HepG2 (cell line): ENCODE results near the gene ABCG5. TPM values are rescaled to one million over a fixed set of nuclear protein-coding genes. Genes with fewer than 3 reads are reported as not detected.
A peak's percentile ranks its signal among the peaks of the same experiment; 100 is the strongest.

Source experiments
- ATAC-seq: fragments of 200-7000 bp; cut with Tn5 transposase; 3 replicates; pipeline ENCODE4 v1.9.1; 2020; ENCODE audit warnings: mild to moderate bottlenecking, moderate library complexity
- BruUV-seq: library from RNA; stranded (reverse); fragments of 400-500 nt; replicated peaks from 2 replicates; lab custom pipeline; 2021; lab: Mats Ljungman, UMichigan
- CTCF ChIA-PET: fragments of 300-600 bp; formaldehyde crosslinking; extraction: SDS; loops from one replicate; lab custom pipeline; 2021; ENCODE audit warnings: low total read pairs, inconsistent platforms, low intra/inter-chr PET ratio; lab: Yijun Ruan, JAX
- POLR2A ChIA-PET: fragments of 350-600 bp; sonication (Branson Sonifier 250); formaldehyde crosslinking; loops from one replicate; lab custom pipeline; 2020; ENCODE audit warnings: antibody characterized with exemption, inconsistent platforms; lab: Yijun Ruan, JAX
- DNase-seq: peaks from one replicate; pipeline ENCODE4 v3.0.0-alpha.2; 2015; ENCODE audit warnings: low spot score
- FAIRE-seq: peaks from 3 replicates; lab custom pipeline; 2011; peaks lifted over from hg19 to GRCh38; lab: Jason Lieb, UNC
- H2AFZ ChIP-seq: one replicate; pipeline ENCODE4 v1.6.1; 2011; ENCODE audit warnings: low read length, inconsistent platforms
- H3K27ac ChIP-seq: fragments of 300-600 bp; 3 replicates; pipeline ENCODE4 v1.8.0; 2011; ENCODE audit warnings: mixed run types, mild to moderate bottlenecking, mixed read lengths, low read length, inconsistent platforms; ENCODE audit not compliant: insufficient read depth; ENCODE audit errors: extremely low read length
- H3K27me3 ChIP-seq, 2 experiments: fragments of 200-600 bp in 1 of 2; 2 replicates in 1 of 2; 3 replicates in 1 of 2; pipeline versions ENCODE4 v1.6.0 to v1.8.0; 2011; ENCODE audit warnings: low read length in 2 of 2, mild to moderate bottlenecking in 2 of 2, moderate library complexity in 2 of 2, inconsistent platforms in 1 of 2; ENCODE audit not compliant: insufficient read depth in 2 of 2, control insufficient read depth in 1 of 2
- H3K36me3 ChIP-seq, 2 experiments: fragments of 200-600 bp in 1 of 2; replicated peaks in 1 of 2; 2 replicates in 1 of 2; 3 replicates in 1 of 2; pipeline versions ENCODE4 v1.5.1 to v1.8.0; 2011; ENCODE audit warnings: low read length in 2 of 2, inconsistent platforms in 1 of 2; ENCODE audit not compliant: insufficient read depth in 2 of 2, control insufficient read depth in 1 of 2
- H3K4me1 ChIP-seq: 2 replicates; pipeline ENCODE4 v1.5.1; 2012; ENCODE audit warnings: low read length, inconsistent platforms; ENCODE audit not compliant: insufficient read depth
- H3K4me2 ChIP-seq: 2 replicates; pipeline ENCODE4 v1.6.0; 2011; ENCODE audit warnings: low read depth, low read length, inconsistent platforms
- H3K4me3 ChIP-seq, 3 experiments: fragments of 200-600 bp in 1 of 3; sonication (generic), shearing (Covaris generic) in 1 of 3; replicated peaks in 1 of 3; 2 replicates each; pipeline ENCODE4 v1.5.1; 2011 to 2016; ENCODE audit warnings: low read length in 3 of 3, inconsistent platforms in 2 of 3, low read depth in 2 of 3, mild to moderate bottlenecking in 2 of 3, control low read depth in 1 of 3, mixed read lengths in 1 of 3; ENCODE audit not compliant: insufficient read depth in 1 of 3
- H3K79me2 ChIP-seq: one replicate; pipeline ENCODE4 v1.6.1; 2011; ENCODE audit warnings: low read length, inconsistent platforms; ENCODE audit not compliant: insufficient read depth
- H3K9ac ChIP-seq: 2 replicates; pipeline ENCODE4 v1.6.0; 2011; ENCODE audit warnings: mild to moderate bottlenecking, low read depth, low read length, inconsistent platforms; ENCODE audit not compliant: insufficient read depth
- H3K9me3 ChIP-seq: 2 replicates; pipeline ENCODE4 v1.5.1; 2012; ENCODE audit warnings: mild to moderate bottlenecking, low read length
- H4K20me1 ChIP-seq: 2 replicates; pipeline ENCODE4 v1.6.0; 2011; ENCODE audit warnings: inconsistent platforms, mild to moderate bottlenecking, low read length, moderate library complexity; ENCODE audit not compliant: insufficient read depth
- ATRX ChIP-seq: sonication (generic); formaldehyde crosslinking; IDR thresholded peaks from 2 replicates; pipeline ENCODE4 v1.4.0; 2020; ENCODE audit warnings: missing genetic modification reagents, borderline replicate concordance
- GATAD2A ChIP-seq: IDR thresholded peaks from 2 replicates; pipeline ENCODE4 v1.6.1; 2016
- KAT2B ChIP-seq: fragments of 150-350 bp; IDR thresholded peaks from 2 replicates; pipeline ENCODE4 v1.6.1; 2014; ENCODE audit warnings: low read depth, low read length, borderline replicate concordance
- SOX6 ChIP-seq, 2 experiments: fragments of 450-650 bp in 1 of 2; sonication (generic) in 1 of 2; formaldehyde crosslinking in 1 of 2; IDR thresholded peaks; 2 replicates each; pipeline versions ENCODE4 v1.4.0 to v1.6.1; 2017 to 2020; ENCODE audit warnings: antibody characterized with exemption in 1 of 2, mild to moderate bottlenecking in 1 of 2, missing genetic modification reagents in 1 of 2
- ZFP36 ChIP-seq: fragments of 150-350 bp; IDR thresholded peaks from 2 replicates; pipeline ENCODE4 v1.6.1; 2018; ENCODE audit warnings: borderline replicate concordance, low read length, low read depth; ENCODE audit not compliant: partially characterized antibody
- ZNF30 ChIP-seq: sonication (generic); formaldehyde crosslinking; IDR thresholded peaks from 2 replicates; pipeline ENCODE4 v1.5.0; 2020; ENCODE audit warnings: mild to moderate bottlenecking, missing genetic modification reagents
- ZNF766 ChIP-seq: sonication (generic); formaldehyde crosslinking; IDR thresholded peaks from 2 replicates; pipeline ENCODE4 v1.5.0; 2020; ENCODE audit warnings: missing genetic modification reagents, borderline replicate concordance
- WGBS: methylation state at CpG from one replicate; pipeline ENCODE4 v1.1.6; 2017; ENCODE audit warnings: low lambda C conversion rate; 5-methylcytosine and 5-hydroxymethylcytosine counted together
- in situ Hi-C: cut with HindIII; loops from 2 replicates; pipeline ENCODE4 v1.10.0; 2017; ENCODE audit warnings: low pct_unique_long_range_greater_than_20kb; ENCODE audit not compliant: extremely low pct_ligation_motif_present
- intact Hi-C: fragments of 100-400 bp; cut with micrococcal nuclease; formaldehyde crosslinking; loops from one replicate; pipeline ENCODE4 v1.10.0; 2022; ENCODE audit not compliant: unreplicated experiment
- polyA plus RNA-seq, 8 experiments: library from polyadenylated mRNA; depleted of rRNA in 3 of 8; stranded (reverse) in 7 of 8; unstranded in 1 of 8; fragments of >200 nt; fragmentation: Illumina TruSeq in 4 of 8; extraction: Trizol in 4 of 8; gene quantifications; 2 replicates each; pipeline versions ENCODE4 v1.2.1 to v1.2.3, GENCODE V29; 2011 to 2016; ENCODE audit warnings: low read depth in 4 of 8, missing spikeins in 1 of 8, mixed read lengths in 1 of 8; ENCODE audit not compliant: insufficient read depth in 1 of 8
- total RNA-seq, 5 experiments: library from RNA; depleted of rRNA; stranded (reverse); fragments of >200 nt; fragmentation: Illumina TruSeq; extraction: Trizol; gene quantifications; 2 replicates each; pipeline ENCODE4 v1.2.3, GENCODE V29; 2016; ENCODE audit warnings: low read depth in 1 of 5
- TF ChIP-seq, protein P1 (sequence below): sonication (generic); formaldehyde crosslinking; IDR thresholded peaks from 2 replicates; pipeline ENCODE4 v1.4.0; 2020; ENCODE audit warnings: missing genetic modification reagents
- TF ChIP-seq, protein P2 (sequence below): fragments of 450-650 bp; IDR thresholded peaks from 2 replicates; pipeline ENCODE4 v1.6.1; 2016
- TF ChIP-seq, protein P3 (sequence below): sonication (generic); formaldehyde crosslinking; IDR thresholded peaks from 2 replicates; pipeline ENCODE4 v1.4.0; 2020; ENCODE audit warnings: missing genetic modification reagents
- TF ChIP-seq, protein P4 (sequence below): sonication (generic); formaldehyde crosslinking; conservative IDR thresholded peaks from 2 replicates; pipeline ENCODE4 v1.4.0; 2020; ENCODE audit warnings: missing genetic modification reagents
- TF ChIP-seq, protein P5 (sequence below): IDR thresholded peaks from 2 replicates; pipeline ENCODE4 v1.6.1; 2016; ENCODE audit warnings: mild to moderate bottlenecking, missing biosample characterization, missing genetic modification reagents

The ABCG5 gene
- total and polyA plus RNA-seq, 2 of the 13 experiments (the other 11 are each of a cell fraction or from before 2014, with no cell fraction given), result 15.1 to 39.0 TPM

DNA sequence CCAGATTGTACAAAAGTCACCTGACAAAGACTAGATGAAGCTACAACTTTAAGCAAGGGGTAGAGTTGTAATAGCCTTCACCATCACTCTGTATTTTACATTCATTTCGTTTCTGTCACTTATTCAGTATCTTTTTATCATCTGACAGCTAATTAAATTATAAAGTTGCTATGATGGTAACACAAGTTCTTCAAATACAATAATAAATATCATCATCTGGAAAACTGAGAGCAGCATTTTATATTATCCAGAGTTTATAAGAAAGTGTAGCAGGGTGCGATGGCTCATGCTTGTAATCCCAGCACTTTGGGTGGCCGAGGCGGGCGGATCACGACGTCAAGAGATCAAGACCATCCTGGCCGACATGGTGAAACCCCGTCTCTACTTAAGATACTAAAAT, 43.7 kb downstream of the ABCG5 start:
- no peaks in the 10 kb centered on the region for H3K9me3 ChIP-seq
- H3K79me2 ChIP-seq, result no peaks in the 10 kb centered on the region
- no peak overlapping the region for H3K4me3 ChIP-seq
- H3K4me2 ChIP-seq, result no peak overlapping the region
- FAIRE-seq, result no peak
- ChIA-PET POLR2A (no interaction called here), CTCF (no interaction called here)
- no peaks in the 10 kb centered on the region for H3K27me3 ChIP-seq
- DNase-seq, result no peak
- no peak for ATAC-seq
- H2AFZ ChIP-seq, result no peak overlapping the region
- H3K4me1 ChIP-seq, result peaks cover 11% of the 10 kb centered on the region
- no peaks in the 10 kb centered on the region for H4K20me1 ChIP-seq
- WGBS, result 92% methylated on average over 9 of the region's 9 CpGs
- no TSS peak for BruUV-seq
- TF ChIP-seq ZFP36 (no peak), ATRX (CRISPR knock-in tag) (no peak), ZNF766 (CRISPR knock-in tag) (no peak)
- TF ChIP-seq, protein P1, sequence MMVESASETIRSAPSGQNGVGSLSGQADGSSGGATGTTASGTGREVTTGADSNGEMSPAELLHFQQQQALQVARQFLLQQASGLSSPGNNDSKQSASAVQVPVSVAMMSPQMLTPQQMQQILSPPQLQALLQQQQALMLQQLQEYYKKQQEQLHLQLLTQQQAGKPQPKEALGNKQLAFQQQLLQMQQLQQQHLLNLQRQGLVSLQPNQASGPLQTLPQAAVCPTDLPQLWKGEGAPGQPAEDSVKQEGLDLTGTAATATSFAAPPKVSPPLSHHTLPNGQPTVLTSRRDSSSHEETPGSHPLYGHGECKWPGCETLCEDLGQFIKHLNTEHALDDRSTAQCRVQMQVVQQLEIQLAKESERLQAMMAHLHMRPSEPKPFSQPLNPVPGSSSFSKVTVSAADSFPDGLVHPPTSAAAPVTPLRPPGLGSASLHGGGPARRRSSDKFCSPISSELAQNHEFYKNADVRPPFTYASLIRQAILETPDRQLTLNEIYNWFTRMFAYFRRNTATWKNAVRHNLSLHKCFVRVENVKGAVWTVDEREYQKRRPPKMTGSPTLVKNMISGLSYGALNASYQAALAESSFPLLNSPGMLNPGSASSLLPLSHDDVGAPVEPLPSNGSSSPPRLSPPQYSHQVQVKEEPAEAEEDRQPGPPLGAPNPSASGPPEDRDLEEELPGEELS, result no peak
- H3K27ac ChIP-seq, result no peak overlapping the region
- in situ Hi-C loops, result no loop called here
- intact Hi-C loops, result no loop called here
- no peak overlapping the region for H3K9ac ChIP-seq
- H3K36me3 ChIP-seq, result no peaks in the 10 kb centered on the region

DNA sequence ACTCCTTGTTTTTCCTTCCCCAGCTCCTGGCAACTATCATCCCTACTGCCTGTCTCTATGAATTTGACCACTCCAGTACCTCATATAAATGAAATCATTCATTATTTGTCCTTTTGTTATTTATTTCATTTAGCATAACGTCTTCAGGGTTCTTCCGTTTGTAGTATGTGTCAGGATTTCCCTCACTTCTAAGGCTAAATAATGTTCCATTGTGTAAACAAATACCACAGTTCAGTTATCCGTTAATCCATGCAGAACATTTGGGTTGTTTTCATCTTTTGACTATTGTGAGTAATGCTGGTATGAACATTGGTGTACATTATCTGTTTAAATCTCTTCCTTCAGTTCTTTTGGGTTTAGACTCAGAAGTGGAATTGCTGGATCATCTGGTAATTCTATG, 46.0 kb downstream of the ABCG5 start:
- Histone ChIP-seq H3K36me3 (no peaks in the 10 kb centered on the region), H3K27ac (no peak overlapping the region), H3K79me2 (no peaks in the 10 kb centered on the region), H2AFZ (no peak overlapping the region), H3K9ac (no peak overlapping the region), H3K4me2 (no peak overlapping the region), H4K20me1 (no peaks in the 10 kb centered on the region), H3K27me3 (no peaks in the 10 kb centered on the region), H3K4me3 (no peak overlapping the region), H3K9me3 (no peaks in the 10 kb centered on the region), H3K4me1 (peaks cover 10% of the 10 kb centered on the region)
- POLR2A ChIA-PET, result interaction anchor here (0.6 kb wide), 1 partner anchor 39 kb away, joined by 3 read pairs; no protein-coding TSS in a partner anchor
- BruUV-seq, result no TSS peak
- no peak for ATAC-seq
- no peak for DNase-seq
- in situ Hi-C loops (no loop called here), intact Hi-C loops (no loop called here)
- WGBS, result 80% methylated on average over 3 of the region's 3 CpGs
- peak; percentile 49 for FAIRE-seq
- CTCF ChIA-PET, result no interaction called here
- TF ChIP-seq, protein P2, sequence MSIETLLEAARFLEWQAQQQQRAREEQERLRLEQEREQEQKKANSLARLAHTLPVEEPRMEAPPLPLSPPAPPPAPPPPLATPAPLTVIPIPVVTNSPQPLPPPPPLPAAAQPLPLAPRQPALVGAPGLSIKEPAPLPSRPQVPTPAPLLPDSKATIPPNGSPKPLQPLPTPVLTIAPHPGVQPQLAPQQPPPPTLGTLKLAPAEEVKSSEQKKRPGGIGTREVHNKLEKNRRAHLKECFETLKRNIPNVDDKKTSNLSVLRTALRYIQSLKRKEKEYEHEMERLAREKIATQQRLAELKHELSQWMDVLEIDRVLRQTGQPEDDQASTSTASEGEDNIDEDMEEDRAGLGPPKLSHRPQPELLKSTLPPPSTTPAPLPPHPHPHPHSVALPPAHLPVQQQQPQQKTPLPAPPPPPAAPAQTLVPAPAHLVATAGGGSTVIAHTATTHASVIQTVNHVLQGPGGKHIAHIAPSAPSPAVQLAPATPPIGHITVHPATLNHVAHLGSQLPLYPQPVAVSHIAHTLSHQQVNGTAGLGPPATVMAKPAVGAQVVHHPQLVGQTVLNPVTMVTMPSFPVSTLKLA, result no peak
- TF ChIP-seq GATAD2A (CRISPR knock-in tag), result no peak
- TF ChIP-seq ZNF766 (CRISPR knock-in tag), result no peak
- no peak for TF ChIP-seq SOX6 (IDR thresholded peaks at IDR 0.05)
- TF ChIP-seq SOX6 (CRISPR knock-in tag; IDR thresholded peaks at IDR 0.05), result no peak
- TF ChIP-seq, protein P3, sequence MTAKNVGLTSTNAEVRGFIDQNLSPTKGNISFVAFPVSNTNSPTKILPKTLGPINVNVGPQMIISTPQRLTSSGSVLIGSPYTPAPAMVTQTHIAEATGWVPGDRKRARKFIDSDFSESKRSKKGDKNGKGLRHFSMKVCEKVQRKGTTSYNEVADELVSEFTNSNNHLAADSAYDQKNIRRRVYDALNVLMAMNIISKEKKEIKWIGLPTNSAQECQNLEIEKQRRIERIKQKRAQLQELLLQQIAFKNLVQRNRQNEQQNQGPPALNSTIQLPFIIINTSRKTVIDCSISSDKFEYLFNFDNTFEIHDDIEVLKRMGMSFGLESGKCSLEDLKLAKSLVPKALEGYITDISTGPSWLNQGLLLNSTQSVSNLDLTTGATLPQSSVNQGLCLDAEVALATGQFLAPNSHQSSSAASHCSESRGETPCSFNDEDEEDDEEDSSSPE (CRISPR knock-in tag), result no peak
- TF ChIP-seq, protein P4, sequence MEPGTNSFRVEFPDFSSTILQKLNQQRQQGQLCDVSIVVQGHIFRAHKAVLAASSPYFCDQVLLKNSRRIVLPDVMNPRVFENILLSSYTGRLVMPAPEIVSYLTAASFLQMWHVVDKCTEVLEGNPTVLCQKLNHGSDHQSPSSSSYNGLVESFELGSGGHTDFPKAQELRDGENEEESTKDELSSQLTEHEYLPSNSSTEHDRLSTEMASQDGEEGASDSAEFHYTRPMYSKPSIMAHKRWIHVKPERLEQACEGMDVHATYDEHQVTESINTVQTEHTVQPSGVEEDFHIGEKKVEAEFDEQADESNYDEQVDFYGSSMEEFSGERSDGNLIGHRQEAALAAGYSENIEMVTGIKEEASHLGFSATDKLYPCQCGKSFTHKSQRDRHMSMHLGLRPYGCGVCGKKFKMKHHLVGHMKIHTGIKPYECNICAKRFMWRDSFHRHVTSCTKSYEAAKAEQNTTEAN (CRISPR knock-in tag), result no peak
- no peak for TF ChIP-seq ZNF30 (CRISPR knock-in tag)
- TF ChIP-seq KAT2B, result no peak
- TF ChIP-seq, protein P5, sequence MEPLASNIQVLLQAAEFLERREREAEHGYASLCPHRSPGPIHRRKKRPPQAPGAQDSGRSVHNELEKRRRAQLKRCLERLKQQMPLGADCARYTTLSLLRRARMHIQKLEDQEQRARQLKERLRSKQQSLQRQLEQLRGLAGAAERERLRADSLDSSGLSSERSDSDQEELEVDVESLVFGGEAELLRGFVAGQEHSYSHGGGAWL (CRISPR knock-in tag), result no peak
